Small intestine (tissue), 16 donors: Measurements from ENCODE around the gene DYNC2LI1. TPM values are rescaled to one million over a fixed set of nuclear protein-coding genes. Genes with fewer than 3 reads are reported as not detected.
A peak's percentile ranks its signal among the peaks of the same experiment; 100 is the strongest.
"Not testable (repeated sequence)": the region's sequence is repeated elsewhere in the genome, so short reads cannot be mapped to it uniquely, and the experiment has no call there.

Experiments
- DNase-seq, 2 donors: peaks; one replicate each; pipeline versions ENCODE4 v3.0.0 to v3.0.0-alpha.2; 2013
- FAIRE-seq: peaks from 2 replicates; lab custom pipeline; 2012; peaks lifted over from hg19 to GRCh38; lab: Jason Lieb, UNC
- H3K27ac ChIP-seq, 3 donors: one replicate each; pipeline ENCODE4 v1.5.1; 2013; ENCODE audit warnings: low read length in 2 of 3, mild to moderate bottlenecking in 2 of 3, control low read depth in 1 of 3, inconsistent platforms in 1 of 3, low read depth in 1 of 3, moderate library complexity in 1 of 3
- H3K27me3 ChIP-seq, 3 donors: one replicate each; pipeline ENCODE4 v1.6.1; 2013; ENCODE audit warnings: low read length in 3 of 3, inconsistent platforms in 1 of 3; ENCODE audit not compliant: control insufficient read depth in 3 of 3, insufficient read depth in 3 of 3
- H3K36me3 ChIP-seq, 3 donors: one replicate each; pipeline ENCODE4 v1.6.1; 2013; ENCODE audit warnings: low read length in 3 of 3, inconsistent platforms in 1 of 3, low read depth in 1 of 3, mild to moderate bottlenecking in 1 of 3, moderate library complexity in 1 of 3; ENCODE audit not compliant: control insufficient read depth in 3 of 3, insufficient read depth in 2 of 3
- H3K4me1 ChIP-seq, 3 donors: one replicate each; pipeline ENCODE4 v1.6.1; 2013; ENCODE audit warnings: low read length in 2 of 3, inconsistent platforms in 1 of 3, low read depth in 1 of 3, mild to moderate bottlenecking in 1 of 3, moderate library complexity in 1 of 3; ENCODE audit not compliant: control insufficient read depth in 3 of 3, insufficient read depth in 2 of 3
- H3K4me3 ChIP-seq, 3 donors: one replicate each; pipeline ENCODE4 v1.5.1; 2013; ENCODE audit warnings: low read length in 3 of 3, control low read depth in 1 of 3, inconsistent platforms in 1 of 3, low read depth in 1 of 3, mild to moderate bottlenecking in 1 of 3, moderate library complexity in 1 of 3
- H3K9me3 ChIP-seq, 2 donors: one replicate each; pipeline ENCODE4 v1.6.1; 2013; ENCODE audit warnings: low read depth in 1 of 2, low read length in 1 of 2; ENCODE audit not compliant: control insufficient read depth in 2 of 2, insufficient read depth in 1 of 2
- WGBS, 3 donors: extraction: QIAGEN DNeasy Blood & Tissue Kit; methylation state at CpG; one replicate each; pipeline ENCODE4 v1.1.7; 2013; 5-methylcytosine and 5-hydroxymethylcytosine counted together
- long read RNA-seq, 10 donors: transcript quantifications; one replicate each; lab custom pipeline, GENCODE V29; 2026
- polyA plus RNA-seq, 4 donors: library from polyadenylated mRNA; stranded (reverse) in 3 of 4; unstranded in 1 of 4; fragments of 200-250 nt in 3 of 4; fragments of 120-200 nt in 1 of 4; gene quantifications; one replicate each; pipeline versions ENCODE4 v1.2.1 to v1.2.3, GENCODE V29; 2013
- donor health status: healthy with polysubstance abuse.
- donor health status: control.
- donor health status: control.
- donor health status: Bipolar disorder and iron deficiency.
- donor health status: healthy.

Gene DYNC2LI1
- 10 to 100 TPM; 21.8 to 68.6 (median 48.1) TPM for polyA plus RNA-seq
- long read RNA-seq, donor 1 = 0 reads
- long read RNA-seq, donor 2, partial matches to known transcripts = 14 of 15 reads
- long read RNA-seq, donor 2, other reads (novel, unspliced or antisense) = 0 of 15 reads
- long read RNA-seq, donor 3, partial matches to known transcripts = 0 of 4 reads
- long read RNA-seq, donor 3, other reads (novel, unspliced or antisense) = 0 of 4 reads
- long read RNA-seq, donor 4, partial matches to known transcripts = 0 of 1 reads
- long read RNA-seq, donor 4, other reads (novel, unspliced or antisense) = 0 of 1 reads
- long read RNA-seq, donor 5, partial matches to known transcripts = 0 of 4 reads
- long read RNA-seq, donor 5, other reads (novel, unspliced or antisense) = 0 of 4 reads
- long read RNA-seq, donor 6, partial matches to known transcripts = 0 of 4 reads
- long read RNA-seq, donor 6, other reads (novel, unspliced or antisense) = 0 of 4 reads
- long read RNA-seq, donor 7 = 0 reads
- long read RNA-seq, donor 8 = 0 reads
- long read RNA-seq, donor 9, partial matches to known transcripts = 10 of 14 reads
- long read RNA-seq, donor 9, other reads (novel, unspliced or antisense) = 0 of 14 reads
- long read RNA-seq, donor 10, transcript DYNC2LI1-201 (13 exons, 1,399 nt) = major isoform, 5 of 9 reads
- long read RNA-seq, donor 10, partial matches to known transcripts = 0 of 9 reads
- long read RNA-seq, donor 10, other reads (novel, unspliced or antisense) = 0 of 9 reads

DNA sequence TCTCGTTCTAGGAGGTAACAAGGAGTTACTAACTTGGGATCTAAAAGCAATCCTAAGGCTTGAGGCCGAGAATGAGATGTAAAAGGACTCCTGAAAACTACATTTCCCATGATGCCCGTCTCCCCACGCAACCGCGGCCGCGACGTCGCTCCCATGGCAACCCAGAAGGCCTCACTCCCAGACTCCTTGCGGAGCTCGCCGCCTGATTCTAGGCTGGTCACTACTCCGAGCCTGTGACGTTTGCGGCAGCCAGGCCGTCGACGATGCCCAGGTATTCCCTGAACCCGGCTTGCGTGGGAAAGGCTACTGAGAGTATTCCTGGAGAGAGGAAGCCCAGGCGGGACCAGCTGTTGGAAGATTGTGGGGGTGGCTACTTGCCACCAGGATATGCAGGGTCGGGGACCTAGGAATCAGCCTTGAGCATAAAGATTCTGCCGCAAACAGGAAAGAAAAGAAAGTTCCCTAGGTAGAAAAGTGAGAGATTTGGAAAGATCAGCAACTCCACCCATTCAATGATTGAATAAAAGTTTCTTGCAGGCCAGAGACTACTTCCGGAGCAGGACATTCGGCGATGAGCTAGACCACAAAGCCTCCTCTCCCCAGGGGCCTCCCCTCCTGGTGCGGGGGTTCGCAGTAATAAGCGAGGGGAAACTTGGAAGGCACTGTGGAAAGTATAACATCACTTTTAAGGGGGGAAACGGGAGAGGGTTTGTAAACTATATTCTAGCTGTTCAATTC, at the start of gene DYNC2LI1:
DYNC2LI1 (plus strand) TSS at position 164 of the 738 bp plus-strand sequence; CDS start at position 264, 100 bp downstream.
- peaks cover 0 to 12% (median 0%) of the 10 kb centered on the region in 3 donors for H3K36me3 ChIP-seq
- DNase-seq = peak; percentile 96
- peak within 1 kb of the TSS; percentile 56 to 93 (median 88) for H3K27ac ChIP-seq
- no peaks in the 10 kb centered on the region for H3K9me3 ChIP-seq
- H3K4me1 ChIP-seq = no peaks in the 10 kb centered on the region
- no peak for FAIRE-seq
- H3K4me3 ChIP-seq = peak within 1 kb of the TSS; percentile 31 to 77 (median 52)
- no peaks in the 10 kb centered on the region for H3K27me3 ChIP-seq
- 0 to 1% (median 0%) methylated on average over 31 of the region's 31 CpGs for WGBS, 3 donors

DNA sequence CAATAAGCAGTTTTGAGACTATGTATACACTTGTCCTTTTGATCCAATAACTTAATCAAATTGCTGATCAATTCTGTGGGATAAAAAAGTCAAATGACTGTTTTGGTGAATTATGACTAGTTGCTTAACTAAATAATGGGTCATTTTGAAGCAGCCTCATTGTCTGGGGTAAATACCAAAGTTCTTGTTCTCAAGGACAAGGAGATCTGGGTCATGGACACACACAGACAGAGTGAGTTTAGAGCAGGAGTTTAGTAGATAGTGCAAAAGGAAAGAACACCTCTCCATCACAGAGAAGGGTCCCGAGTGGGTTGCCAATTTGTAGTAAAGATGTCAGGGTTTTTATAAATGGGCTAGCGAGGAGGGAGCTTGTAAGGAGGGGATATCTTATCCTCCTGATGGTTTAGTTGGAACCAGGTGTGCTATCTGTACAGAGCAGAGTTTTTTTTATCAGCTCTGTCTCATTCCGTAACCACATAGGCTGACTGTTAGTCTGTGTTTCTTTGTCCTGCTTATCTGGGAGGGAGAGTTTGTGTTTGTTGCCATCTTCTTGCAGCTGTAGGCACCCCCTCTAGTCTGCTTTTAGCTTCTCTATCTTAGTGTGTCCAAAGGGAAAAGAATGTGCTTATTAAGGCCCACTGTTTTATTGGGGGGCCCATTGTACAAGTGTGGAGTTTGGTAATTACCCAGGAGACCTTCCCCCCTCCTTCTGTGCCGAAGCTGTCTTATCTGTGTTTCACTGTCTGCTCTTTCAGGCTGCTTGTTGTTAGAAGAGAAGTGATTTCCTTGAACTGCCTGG, 48.9 kb upstream of the DYNC2LI1 start:
- DNase-seq (peak in 1 of 2 donors; percentile 32), FAIRE-seq (no peak)
- Histone ChIP-seq H3K4me3 (no peak overlapping the region), H3K27ac (no peak overlapping the region), H3K4me1 (peaks cover 0 to 3% (median 0%) of the 10 kb centered on the region in 3 donors), H3K27me3 (no peaks in the 10 kb centered on the region), H3K36me3 (no peaks in the 10 kb centered on the region), H3K9me3 (peaks cover 0 to 2% of the 10 kb centered on the region in 2 donors)
- WGBS, 3 donors = 27 to 61% (median 37%) methylated on average over 4 of the region's 4 CpGs

DNA sequence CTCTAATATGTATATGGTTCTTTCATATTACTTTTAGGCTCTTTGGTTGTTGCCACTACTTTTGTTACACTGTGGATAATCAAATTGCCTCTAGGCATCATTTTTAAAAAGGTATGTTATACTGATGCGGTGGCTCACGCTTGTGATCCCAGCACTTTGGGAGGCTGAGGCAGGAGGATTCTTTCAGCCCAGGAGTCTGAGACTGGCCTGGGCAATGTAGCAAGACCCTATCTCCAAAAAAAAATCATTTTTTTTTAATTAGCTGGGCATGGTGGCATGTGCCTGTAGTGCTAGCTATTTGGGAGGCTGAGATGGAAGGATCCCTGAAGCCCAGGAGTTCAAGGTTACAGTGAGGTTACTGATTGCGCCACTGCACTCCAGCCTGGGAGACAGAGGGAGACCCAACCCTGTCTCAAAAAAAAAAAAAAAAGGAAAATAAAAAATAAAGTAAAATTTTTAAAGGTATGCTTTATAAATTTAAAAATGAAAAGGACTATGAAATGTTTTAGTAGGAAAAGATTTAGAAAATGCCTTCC, 48.1 kb upstream of the DYNC2LI1 start:
- H3K36me3 ChIP-seq = no peaks in the 10 kb centered on the region
- FAIRE-seq (no peak), DNase-seq (no peak)
- peaks cover 0 to 3% (median 0%) of the 10 kb centered on the region in 3 donors for H3K4me1 ChIP-seq
- H3K9me3 ChIP-seq = peaks cover 0 to 2% of the 10 kb centered on the region in 2 donors
- H3K27ac ChIP-seq = no peak overlapping the region
- 90 to 97% (median 93%) methylated on average over 3 of the region's 3 CpGs for WGBS, 3 donors
- H3K4me3 ChIP-seq = no peak overlapping the region
- H3K27me3 ChIP-seq = no peaks in the 10 kb centered on the region

DNA sequence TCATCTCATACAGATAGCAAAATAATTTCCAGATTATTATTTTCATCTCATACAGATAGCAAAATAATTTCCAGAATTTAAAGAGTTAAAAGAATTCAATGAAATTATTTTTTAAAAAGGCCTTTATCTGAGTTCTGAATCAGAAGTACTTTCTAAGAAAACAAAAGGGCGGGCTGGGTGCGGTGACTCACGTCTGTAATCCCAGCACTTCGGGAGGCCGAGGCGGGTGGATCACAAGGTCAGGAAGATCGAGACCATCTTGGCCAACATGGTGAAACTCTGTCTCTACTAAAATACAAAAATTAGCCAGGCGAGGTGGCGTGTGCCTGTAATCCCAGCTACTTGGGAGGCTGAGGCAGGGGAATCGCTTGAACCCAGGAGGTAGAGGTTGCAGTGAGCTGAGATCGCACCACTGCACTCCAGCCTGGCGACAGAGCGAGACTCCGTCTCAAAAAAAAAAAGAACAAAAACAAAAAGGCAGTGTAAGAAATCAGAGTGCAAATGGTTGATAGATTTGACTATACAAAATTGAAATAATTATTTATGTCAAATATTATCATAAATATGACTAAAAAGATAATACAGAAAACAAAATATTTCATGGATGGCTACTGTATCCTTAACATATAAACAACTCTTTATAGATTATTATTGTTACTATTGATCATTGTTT, 46.7 kb upstream of the DYNC2LI1 start:
- FAIRE-seq, DNase-seq, H3K4me1 ChIP-seq, H3K4me3 ChIP-seq, H3K27me3 ChIP-seq, H3K27ac ChIP-seq, H3K36me3 ChIP-seq, H3K9me3 ChIP-seq: not testable (repeated sequence)
- WGBS, 3 donors = 66 to 83% (median 77%) methylated on average over 11 to 14 of the region's 14 CpGs

DNA sequence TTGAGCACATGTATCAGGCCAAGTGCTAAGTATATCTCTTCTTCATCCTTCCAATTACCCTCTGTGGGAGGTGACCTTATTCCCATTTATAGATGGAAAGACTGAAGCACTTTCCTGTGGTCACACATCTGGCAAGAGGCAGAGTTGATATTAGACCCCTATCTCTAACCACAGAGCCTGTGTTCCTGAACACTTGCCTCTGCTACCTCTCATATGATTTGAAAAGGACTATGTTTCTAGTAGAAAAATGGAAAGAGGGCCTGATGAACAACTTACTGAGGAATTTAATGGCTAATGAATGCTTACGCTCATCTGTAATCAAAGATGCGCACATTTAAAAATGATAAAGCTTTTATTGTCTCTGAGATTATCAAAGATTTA, 46.2 kb upstream of the DYNC2LI1 start:
- Histone ChIP-seq H3K36me3 (no peaks in the 10 kb centered on the region), H3K27me3 (no peaks in the 10 kb centered on the region), H3K27ac (no peak overlapping the region), H3K4me3 (no peak overlapping the region), H3K4me1 (peaks cover 0 to 3% (median 0%) of the 10 kb centered on the region in 3 donors), H3K9me3 (peaks cover 0 to 2% of the 10 kb centered on the region in 2 donors)
- 99% methylated on average over 2 of the region's 2 CpGs for WGBS, 3 donors
- DNase-seq = no peak
- FAIRE-seq = no peak

DNA sequence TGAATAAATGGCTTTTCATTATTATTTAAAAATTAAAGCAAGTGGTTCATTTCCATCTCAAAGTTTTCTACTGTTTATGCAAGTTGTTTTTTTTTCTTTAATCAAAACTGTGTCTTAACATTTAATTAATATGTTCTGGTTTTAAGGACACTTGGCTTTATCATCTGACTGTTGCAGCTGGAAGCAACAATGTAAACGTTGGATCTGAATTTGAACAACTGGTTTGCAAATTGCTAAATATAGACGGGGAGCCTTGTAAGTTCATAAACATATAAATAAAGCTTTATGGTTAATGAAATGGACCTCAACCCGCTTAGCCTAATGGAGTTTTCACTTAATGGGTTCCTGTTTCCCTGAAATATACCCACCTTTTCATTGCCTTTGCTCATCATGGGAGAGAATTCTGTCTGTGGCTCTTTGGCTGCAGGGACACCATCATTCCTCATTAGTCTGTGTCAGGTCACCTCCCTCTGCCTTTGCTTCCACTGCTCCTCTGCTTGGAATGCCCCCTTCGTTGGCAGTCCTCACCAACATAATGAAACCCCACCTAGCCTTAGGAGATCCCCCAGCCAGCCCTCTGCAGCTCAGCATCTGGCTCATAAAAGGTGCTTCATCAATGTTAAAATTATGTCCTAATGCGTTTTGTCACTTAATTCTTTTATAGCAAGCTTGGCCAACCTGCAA, 44.2 kb upstream of the DYNC2LI1 start:
- no peak for DNase-seq
- H3K36me3 ChIP-seq = no peaks in the 10 kb centered on the region
- no peak overlapping the region for H3K4me3 ChIP-seq
- H3K4me1 ChIP-seq = no peaks in the 10 kb centered on the region
- no peak for FAIRE-seq
- H3K9me3 ChIP-seq = peaks cover 0 to 2% of the 10 kb centered on the region in 2 donors
- no peak overlapping the region for H3K27ac ChIP-seq
- no peaks in the 10 kb centered on the region for H3K27me3 ChIP-seq
- 54 to 76% (median 72%) methylated on average over 5 of the region's 5 CpGs for WGBS, 3 donors

DNA sequence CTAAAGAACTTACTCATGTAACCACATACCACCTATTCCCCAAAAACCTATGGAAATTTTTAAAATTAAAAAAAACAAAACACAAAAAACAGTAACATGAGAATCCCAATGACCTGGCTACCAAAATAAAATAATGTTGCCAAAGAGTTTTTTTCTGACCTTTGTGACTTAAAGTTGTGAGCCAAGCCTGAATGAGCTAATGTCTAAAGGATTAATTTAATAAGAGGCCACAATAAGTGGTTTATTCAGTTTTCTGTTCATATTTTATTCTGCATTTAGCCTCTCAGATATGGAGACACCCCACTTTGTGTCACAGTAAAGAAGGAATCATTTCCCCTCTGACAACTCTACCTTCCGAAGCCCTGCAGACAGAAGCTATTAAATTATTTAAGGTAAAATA, 42.6 kb upstream of the DYNC2LI1 start:
- Histone ChIP-seq H3K36me3 (no peaks in the 10 kb centered on the region), H3K4me1 (no peaks in the 10 kb centered on the region), H3K27ac (no peak overlapping the region), H3K4me3 (no peak overlapping the region), H3K9me3 (peaks cover 0 to 2% of the 10 kb centered on the region in 2 donors), H3K27me3 (no peaks in the 10 kb centered on the region)
- 92 to 100% (median 100%) methylated on average over 1 of the region's 1 CpG for WGBS, 3 donors
- no peak for DNase-seq
- FAIRE-seq = no peak
